ENCODE results near the gene ELF2.

The ELF2 gene

GRCh38 chr4:139054791-139055505, 122.1 kb downstream of the ELF2 start:
- H3K4me3 ChIP-seq (replicated peaks; ENCODE audit: low read depth, low read length) = no peak overlapping the region
- H3K27me3 ChIP-seq (replicated peaks; ENCODE audit: control insufficient read depth, insufficient read depth, low read length) = no peaks in the 10 kb centered on the region
- DNase-seq (ENCODE audit: extremely low read depth, insufficient read length) = no peak
- TF ChIP-seq, protein P1, sequence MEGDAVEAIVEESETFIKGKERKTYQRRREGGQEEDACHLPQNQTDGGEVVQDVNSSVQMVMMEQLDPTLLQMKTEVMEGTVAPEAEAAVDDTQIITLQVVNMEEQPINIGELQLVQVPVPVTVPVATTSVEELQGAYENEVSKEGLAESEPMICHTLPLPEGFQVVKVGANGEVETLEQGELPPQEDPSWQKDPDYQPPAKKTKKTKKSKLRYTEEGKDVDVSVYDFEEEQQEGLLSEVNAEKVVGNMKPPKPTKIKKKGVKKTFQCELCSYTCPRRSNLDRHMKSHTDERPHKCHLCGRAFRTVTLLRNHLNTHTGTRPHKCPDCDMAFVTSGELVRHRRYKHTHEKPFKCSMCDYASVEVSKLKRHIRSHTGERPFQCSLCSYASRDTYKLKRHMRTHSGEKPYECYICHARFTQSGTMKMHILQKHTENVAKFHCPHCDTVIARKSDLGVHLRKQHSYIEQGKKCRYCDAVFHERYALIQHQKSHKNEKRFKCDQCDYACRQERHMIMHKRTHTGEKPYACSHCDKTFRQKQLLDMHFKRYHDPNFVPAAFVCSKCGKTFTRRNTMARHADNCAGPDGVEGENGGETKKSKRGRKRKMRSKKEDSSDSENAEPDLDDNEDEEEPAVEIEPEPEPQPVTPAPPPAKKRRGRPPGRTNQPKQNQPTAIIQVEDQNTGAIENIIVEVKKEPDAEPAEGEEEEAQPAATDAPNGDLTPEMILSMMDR (IDR thresholded peaks at IDR 0.05; ENCODE audit: insufficient read depth, low read length, poor library complexity, severe bottlenecking) = no peak
- peaks cover 5% of the 10 kb centered on the region for H3K36me3 ChIP-seq (ENCODE audit: control insufficient read depth, insufficient read depth, low read length)

GRCh38 chr4:139053909-139054308, 123.1 kb downstream of the ELF2 start:
- TF ChIP-seq, protein P1 (IDR thresholded peaks at IDR 0.05; ENCODE audit: insufficient read depth, low read length, poor library complexity, severe bottlenecking) = no peak
- Histone ChIP-seq H3K4me3 (replicated peaks; ENCODE audit: low read depth, low read length) (no peak overlapping the region), H3K27me3 (replicated peaks; ENCODE audit: control insufficient read depth, insufficient read depth, low read length) (no peaks in the 10 kb centered on the region), H3K36me3 (ENCODE audit: control insufficient read depth, insufficient read depth, low read length) (peaks cover under 1% of the 10 kb centered on the region)
- no peak for DNase-seq (ENCODE audit: extremely low read depth, insufficient read length)

DNA sequence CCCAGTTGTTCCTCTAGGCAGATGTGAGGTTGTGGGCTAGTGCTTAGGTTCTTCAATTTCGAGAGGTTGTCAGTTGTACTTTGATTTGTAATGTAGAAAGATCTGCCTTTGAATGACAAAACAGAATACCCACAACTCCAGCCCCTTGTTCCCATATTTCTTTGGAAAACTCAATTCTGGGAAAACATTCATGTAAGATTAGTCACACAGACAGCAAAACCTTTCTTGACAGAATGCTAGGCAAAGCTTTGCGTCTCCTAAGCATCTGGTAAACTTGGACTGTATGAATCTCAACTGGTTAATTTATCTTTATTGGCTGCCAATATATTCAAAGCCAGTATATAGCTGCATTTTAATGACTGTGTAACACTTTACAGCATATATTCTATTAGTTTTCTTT, 126.6 kb downstream of the ELF2 start:
- no peaks in the 10 kb centered on the region; the same call in none of the 2 replicates for H3K36me3 ChIP-seq (ENCODE audit: control insufficient read depth, insufficient read depth, low read length)
- H3K4me3 ChIP-seq (replicated peaks; ENCODE audit: low read depth, low read length) = no peak overlapping the region
- H3K27me3 ChIP-seq (replicated peaks; ENCODE audit: control insufficient read depth, insufficient read depth, low read length) = no peaks in the 10 kb centered on the region
- no peak for DNase-seq (ENCODE audit: extremely low read depth, insufficient read length)
- TF ChIP-seq, protein P1 (IDR thresholded peaks at IDR 0.05; ENCODE audit: insufficient read depth, low read length, poor library complexity, severe bottlenecking) = no peak

GRCh38 chr4:139048026-139048425, 129.0 kb downstream of the ELF2 start:
- H3K4me3 ChIP-seq (replicated peaks; ENCODE audit: low read depth, low read length) = no peak overlapping the region
- H3K36me3 ChIP-seq (ENCODE audit: control insufficient read depth, insufficient read depth, low read length) = peaks cover 9% of the 10 kb centered on the region
- no peak for DNase-seq (ENCODE audit: extremely low read depth, insufficient read length)
- no peaks in the 10 kb centered on the region for H3K27me3 ChIP-seq (replicated peaks; ENCODE audit: control insufficient read depth, insufficient read depth, low read length)
- TF ChIP-seq, protein P1 (IDR thresholded peaks at IDR 0.05; ENCODE audit: insufficient read depth, low read length, poor library complexity, severe bottlenecking) = no peak

DNA sequence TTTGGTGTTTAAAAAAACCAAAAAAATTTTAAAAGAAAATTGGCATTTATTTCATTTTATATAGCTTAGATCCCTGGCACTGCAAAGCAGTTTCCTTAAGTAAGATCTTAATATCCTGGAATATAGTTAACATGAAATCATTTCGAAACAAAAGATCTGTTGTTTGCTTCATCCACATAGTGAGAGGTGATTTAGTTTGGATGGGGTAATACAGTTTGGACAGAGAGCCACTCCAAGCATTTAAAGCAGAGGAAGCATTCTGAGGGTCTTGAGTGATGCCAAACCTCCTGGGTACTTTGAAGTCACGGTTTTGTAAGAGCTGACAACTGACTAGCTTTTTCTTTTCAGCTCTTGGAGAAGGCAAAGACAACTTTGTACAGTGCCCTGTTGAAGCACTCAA, 132.7 kb downstream of the ELF2 start:
- TF ChIP-seq, protein P1 (IDR thresholded peaks at IDR 0.05; ENCODE audit: insufficient read depth, low read length, poor library complexity, severe bottlenecking) = no peak
- Histone ChIP-seq H3K27me3 (replicated peaks; ENCODE audit: control insufficient read depth, insufficient read depth, low read length) (no peaks in the 10 kb centered on the region), H3K4me3 (replicated peaks; ENCODE audit: low read depth, low read length) (no peak overlapping the region), H3K36me3 (ENCODE audit: control insufficient read depth, insufficient read depth, low read length) (peaks cover 9% of the 10 kb centered on the region)
- DNase-seq (ENCODE audit: extremely low read depth, insufficient read length) = no peak
